Loucy (cell line): ENCODE measurements around the gene TSSK6.

Experiments used
- CTCF ChIP-seq: fragments of 200-600 bp; sonication (generic); conservative IDR thresholded peaks from 2 replicates; pipeline ENCODE4 v1.5.1; 2014; ENCODE audit warnings: mild to moderate bottlenecking, antibody characterized with exemption, low read length
- EZH2phosphoT487 ChIP-seq: fragments of 200-600 bp; IDR thresholded peaks from 2 replicates; pipeline ENCODE4 v1.6.1; 2018; ENCODE audit warnings: antibody characterized with exemption, mild to moderate bottlenecking, moderate library complexity, borderline replicate concordance

GRCh38 chr19:19527371-19527656 lies 12.0 kb upstream of the TSSK6 start:
- TF ChIP-seq CTCF (no peak), EZH2phosphoT487 (no peak)
